GM19467 (cell line): ENCODE measurements around the gene ASTN1.

ENCODE experiments used
- ATAC-seq: cut with Tn5 transposase; IDR thresholded peaks from one replicate; pipeline ENCODE4 v1.9.1; 2021; ENCODE audit warnings: mild to moderate bottlenecking, moderate library complexity; ENCODE audit not compliant: unreplicated experiment

Gene ASTN1

GRCh38 chr1:177164380-177165068, at the start of gene ASTN1:
Gene ASTN1 (minus strand): TSS chr1:177164712. CDS start chr1:177164676, 36 bp downstream.
- no peak for ATAC-seq

- ATAC-seq, result no peak
These were observed 46.7 kb upstream of the ASTN1 start for GRCh38 chr1:177211231-177211630.

DNA sequence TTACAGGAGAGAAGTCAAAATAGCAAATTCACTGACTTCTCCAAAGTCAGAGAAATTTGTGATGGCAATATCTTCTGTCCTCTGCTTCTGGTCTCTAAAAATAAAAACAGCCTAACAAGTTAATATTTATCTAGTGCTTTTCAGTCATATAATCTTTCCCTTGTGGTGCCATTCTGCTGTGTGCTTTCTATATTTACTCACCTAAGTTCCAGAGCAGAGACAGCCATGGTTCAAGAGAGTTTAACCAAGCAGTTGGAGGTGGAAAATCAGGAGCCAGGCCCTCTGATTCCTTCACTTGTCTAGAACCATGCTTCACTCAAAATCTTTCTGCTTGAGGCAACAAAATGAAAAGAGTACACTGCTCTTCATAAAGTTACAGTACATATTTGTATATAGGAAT, 45.6 kb upstream of the ASTN1 start:
- no peak for ATAC-seq

DNA sequence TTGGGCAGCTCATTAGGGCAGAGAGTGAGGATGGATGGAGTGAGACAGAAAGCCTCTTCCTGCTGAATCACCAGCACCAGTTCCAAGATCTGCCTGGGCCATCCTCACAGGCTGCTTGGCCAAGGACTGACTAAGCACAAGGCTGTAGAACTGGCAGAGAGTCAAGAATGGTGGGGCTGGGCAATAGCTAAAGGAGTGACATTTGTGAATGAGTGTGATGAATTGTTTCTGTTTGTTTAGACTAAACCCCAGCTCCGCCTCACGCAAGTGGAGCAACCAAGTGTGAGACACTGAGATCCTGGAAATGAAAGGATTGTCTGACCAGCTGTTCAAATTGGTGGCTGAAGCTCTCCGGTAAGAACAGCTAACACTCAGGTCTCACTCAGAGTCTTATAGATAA, 44.8 kb upstream of the ASTN1 start:
- ATAC-seq, result no peak

DNA sequence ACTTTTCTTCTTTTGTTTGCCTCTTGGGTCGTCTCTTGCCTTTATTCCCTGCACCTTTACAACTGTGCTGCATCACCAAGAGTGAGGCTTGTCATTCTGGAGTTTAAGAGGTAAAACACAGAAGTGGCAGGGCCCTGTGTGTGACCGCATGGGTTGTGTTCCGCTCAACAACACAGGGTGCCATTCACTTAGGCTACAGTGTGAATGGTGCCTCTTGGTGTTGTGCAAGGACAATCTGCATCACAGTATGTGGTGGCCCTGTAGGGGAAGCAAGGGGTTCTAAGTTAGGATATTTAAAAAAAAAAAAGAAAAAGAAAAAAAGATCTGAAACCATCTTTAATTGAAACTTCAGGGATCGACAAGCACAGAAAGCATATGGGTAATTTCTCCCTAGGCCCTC, 44.4 kb upstream of the ASTN1 start:
- ATAC-seq, result no peak

GRCh38 chr1:177206831-177207355, 42.4 kb upstream of the ASTN1 start:
- ATAC-seq, result no peak

GRCh38 chr1:177200290-177200689, 35.8 kb upstream of the ASTN1 start:
- no peak for ATAC-seq

DNA sequence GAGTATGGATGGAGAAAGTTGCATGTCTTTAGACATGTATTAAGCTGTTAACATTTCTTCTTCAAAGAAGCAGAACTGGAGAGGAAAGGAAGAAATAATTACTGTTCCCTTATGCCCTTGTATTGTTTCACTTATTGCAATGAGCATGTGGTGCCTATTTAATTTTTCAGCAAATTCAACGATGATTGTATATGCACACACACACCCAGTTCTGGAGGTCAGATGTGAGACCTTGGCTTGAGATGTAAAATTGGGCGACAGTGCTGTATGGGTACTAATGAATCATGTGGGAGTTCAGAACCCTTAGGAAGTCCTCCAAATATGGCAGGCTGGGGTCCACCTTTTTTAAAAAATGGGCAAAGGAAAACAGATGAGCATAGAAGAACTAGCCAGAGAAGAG, 33.7 kb upstream of the ASTN1 start:
- ATAC-seq, result no peak

DNA sequence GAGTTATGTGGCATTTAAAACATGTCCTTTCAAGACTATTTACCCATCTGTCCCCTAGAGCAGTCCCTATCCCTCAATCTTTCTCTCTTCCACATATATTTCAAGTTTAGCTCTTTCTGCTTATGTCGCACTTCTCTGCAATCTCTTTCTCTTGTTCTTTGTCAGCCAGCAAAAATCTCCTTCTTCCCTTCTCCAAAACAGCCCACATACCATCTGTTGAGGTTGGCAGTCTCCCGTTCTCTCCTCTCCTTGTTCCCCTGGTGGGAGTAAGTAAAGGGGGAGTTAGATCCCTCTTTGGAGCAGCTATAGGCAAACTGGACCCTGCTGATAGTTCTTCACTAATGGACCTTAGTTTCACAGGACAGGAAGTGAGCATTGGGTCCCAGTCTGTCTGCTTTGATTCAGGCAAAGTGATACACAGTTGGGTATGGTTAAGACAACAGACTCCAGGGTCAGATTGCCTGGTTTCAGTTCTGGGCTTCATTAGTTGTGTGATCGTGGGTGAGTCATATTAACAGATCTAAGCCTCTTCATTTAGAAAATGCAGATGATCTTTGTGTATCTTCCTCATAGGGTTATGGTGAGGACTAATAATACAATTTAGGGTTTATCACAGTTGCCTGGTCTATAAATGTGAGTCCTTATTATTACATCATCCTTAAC, 25.9 kb upstream of the ASTN1 start:
- no peak for ATAC-seq

- ATAC-seq, result no peak
These were observed 22.1 kb upstream of the ASTN1 start for GRCh38 chr1:177186639-177187038.

DNA sequence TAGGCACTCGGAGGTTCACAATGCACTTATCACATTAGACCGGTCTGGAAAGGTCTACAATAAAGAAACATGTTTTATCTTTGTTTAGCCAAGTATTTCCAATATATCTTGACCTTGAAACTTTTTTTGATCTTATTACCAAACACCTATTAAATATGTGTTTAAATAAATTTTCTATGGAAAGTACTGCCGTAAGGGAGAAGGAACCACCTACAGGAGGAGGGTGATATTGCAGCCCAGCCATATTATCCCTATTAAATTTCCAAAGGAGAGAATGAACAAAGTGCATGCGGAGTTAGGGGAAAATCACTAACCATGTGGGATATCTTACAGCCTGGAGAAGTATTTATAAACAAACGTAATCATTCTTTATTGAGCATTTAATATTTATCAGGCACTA, 20.7 kb upstream of the ASTN1 start:
- no peak for ATAC-seq

GRCh38 chr1:177183836-177184235, 19.3 kb upstream of the ASTN1 start:
- ATAC-seq, result no peak

GRCh38 chr1:177181631-177182291, 17.2 kb upstream of the ASTN1 start:
- peak; percentile 91 for ATAC-seq

DNA sequence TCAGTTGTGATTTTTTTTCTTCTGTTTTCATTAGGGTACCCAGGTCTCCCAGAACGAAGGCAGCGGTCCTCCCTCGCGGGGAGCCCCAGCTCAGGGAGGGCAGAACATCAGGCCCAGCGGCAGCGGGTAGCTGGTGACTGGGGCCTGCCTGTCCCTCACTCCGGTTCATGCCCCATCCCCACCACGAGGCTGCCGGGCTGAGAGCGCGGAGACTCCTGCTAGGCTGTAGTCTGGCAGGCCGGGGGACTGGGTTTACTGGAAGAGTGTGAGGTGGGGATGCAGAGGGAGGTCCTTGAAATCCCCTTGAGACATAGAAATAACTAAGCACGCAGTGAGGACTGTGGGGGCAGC, 16.7 kb upstream of the ASTN1 start:
- ATAC-seq, result no peak

- ATAC-seq, result no peak
These were observed 10.6 kb upstream of the ASTN1 start for GRCh38 chr1:177174921-177175634.

GRCh38 chr1:177173976-177174375, 9.5 kb upstream of the ASTN1 start:
- ATAC-seq, result no peak

GRCh38 chr1:177172866-177173265, 8.4 kb upstream of the ASTN1 start:
- no peak for ATAC-seq

DNA sequence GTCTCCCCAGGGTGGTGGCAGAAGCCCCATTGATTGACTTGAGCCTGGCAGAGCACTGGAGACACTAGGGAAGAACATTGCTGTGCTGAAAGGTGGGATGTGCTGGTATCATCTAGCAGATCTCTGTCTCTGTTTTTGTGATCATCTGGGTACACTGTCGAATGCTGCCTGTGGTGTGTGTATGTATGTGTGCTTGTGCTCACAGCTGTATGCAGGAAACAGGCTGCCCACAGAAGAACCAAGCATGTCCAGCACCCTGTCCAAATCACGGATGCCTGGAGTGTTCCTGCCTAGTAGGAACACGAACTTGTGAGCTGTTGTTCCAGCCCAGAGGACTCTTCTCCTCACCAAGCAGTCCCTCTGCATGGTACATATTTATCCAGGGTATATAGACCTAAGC, 7.8 kb upstream of the ASTN1 start:
- no peak for ATAC-seq

- no peak for ATAC-seq
These were observed 7.1 kb upstream of the ASTN1 start for GRCh38 chr1:177171536-177172123.

DNA sequence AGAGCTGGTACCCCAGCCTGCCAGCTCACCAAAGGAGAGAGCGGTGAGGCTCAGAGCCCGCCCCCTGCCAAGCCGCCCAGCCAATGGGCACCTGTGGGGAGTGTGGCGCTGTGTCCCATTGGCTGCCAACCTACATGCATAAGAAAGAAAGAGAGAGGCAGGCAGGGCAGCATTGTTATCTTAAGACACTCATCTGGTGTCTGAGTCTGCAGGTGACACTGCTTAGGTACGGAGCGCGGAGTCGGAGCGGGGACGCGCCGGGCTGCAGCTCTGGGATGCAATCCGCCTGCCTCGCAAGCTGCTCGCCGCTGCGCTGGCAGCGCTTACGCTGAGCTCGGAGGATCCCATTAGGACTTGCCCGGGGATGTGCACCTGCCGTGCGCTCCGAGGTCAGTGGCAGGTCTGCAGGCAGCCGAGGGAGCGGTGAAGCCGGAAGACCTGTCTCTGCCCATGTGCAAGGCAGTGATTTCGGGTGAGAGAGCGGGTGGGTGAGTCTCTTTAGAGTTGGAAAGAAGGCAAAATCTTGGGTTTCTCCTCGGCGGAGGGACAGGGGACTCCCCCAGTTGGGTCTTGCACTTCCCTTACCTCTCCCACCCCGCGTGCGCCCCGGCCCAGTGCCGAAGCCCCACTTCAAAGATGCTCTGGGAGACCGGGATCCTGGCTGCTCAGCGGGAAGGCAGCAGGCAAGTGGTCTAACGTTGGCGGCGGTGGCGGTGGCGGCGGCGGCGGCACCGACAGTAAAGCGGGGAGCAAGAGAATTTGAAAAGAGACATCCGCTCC, 6.4 kb upstream of the ASTN1 start, which contains the start of gene BRINP2:
TSS of gene BRINP2 (plus strand) at position 203 of the 780 bp plus-strand sequence. CDS start 58,919 bp downstream, outside the sequence.
- ATAC-seq, result no peak
